IPS-NIHi11 (cell line): Measurements from ENCODE around the gene PLEKHH3.

ENCODE experiments used
- DNase-seq: peaks from one replicate; pipeline ENCODE4 v3.0.0; 2012; ENCODE audit warnings: mixed read lengths, low spot score

PLEKHH3 gene

GRCh38 chr17:42676424-42677011 is at the start of gene PLEKHH3:
Gene PLEKHH3 (minus strand): TSS chr17:42676994. CDS start chr17:42676563, 431 bp downstream.
- DNase-seq = no peak

GRCh38 chr17:42725143-42725542 is 48.3 kb upstream of the PLEKHH3 start:
- DNase-seq = no peak

- no peak for DNase-seq
Observed at GRCh38 chr17:42723636-42724035, 46.8 kb upstream of the PLEKHH3 start.

GRCh38 chr17:42720996-42721583 is 44.3 kb upstream of the PLEKHH3 start:
- peak; percentile 72 for DNase-seq

GRCh38 chr17:42709561-42709960 is 32.8 kb upstream of the PLEKHH3 start:
- DNase-seq = no peak

- no peak for DNase-seq
Observed at GRCh38 chr17:42708588-42708987, 31.8 kb upstream of the PLEKHH3 start.

GRCh38 chr17:42706732-42707131 is 29.9 kb upstream of the PLEKHH3 start:
- no peak for DNase-seq

- DNase-seq = no peak
Observed at GRCh38 chr17:42704837-42705494, 28.2 kb upstream of the PLEKHH3 start.

GRCh38 chr17:42704490-42704836 is 27.7 kb upstream of the PLEKHH3 start:
- DNase-seq = no peak

GRCh38 chr17:42702446-42702845 is 25.7 kb upstream of the PLEKHH3 start:
- no peak for DNase-seq

GRCh38 chr17:42700586-42701289 is 23.9 kb upstream of the PLEKHH3 start:
- no peak for DNase-seq

- no peak for DNase-seq
Observed at GRCh38 chr17:42699415-42699740, 22.6 kb upstream of the PLEKHH3 start.

GRCh38 chr17:42698736-42699414 is 22.1 kb upstream of the PLEKHH3 start:
- no peak for DNase-seq

GRCh38 chr17:42697108-42697811 is 20.5 kb upstream of the PLEKHH3 start:
- no peak for DNase-seq

- no peak for DNase-seq
Observed at GRCh38 chr17:42695500-42695899, 18.7 kb upstream of the PLEKHH3 start.

GRCh38 chr17:42694524-42694923 is 17.7 kb upstream of the PLEKHH3 start:
- no peak for DNase-seq

- DNase-seq = no peak
Observed at GRCh38 chr17:42692489-42692888, 15.7 kb upstream of the PLEKHH3 start.

- DNase-seq = no peak
Observed at GRCh38 chr17:42691021-42691545, 14.3 kb upstream of the PLEKHH3 start.

GRCh38 chr17:42690596-42690995 is 13.8 kb upstream of the PLEKHH3 start:
- no peak for DNase-seq

GRCh38 chr17:42687707-42688320 is 11.0 kb upstream of the PLEKHH3 start:
- DNase-seq = no peak

- DNase-seq = peak; percentile 41
Observed at GRCh38 chr17:42686520-42687128, 9.8 kb upstream of the PLEKHH3 start.
